ENCODE measurements around the gene TRIM4.
A peak's percentile ranks its signal among the peaks of the same experiment; 100 is the strongest.
"Not testable (repeated sequence)": the region's sequence is repeated elsewhere in the genome, so short reads cannot be mapped to it uniquely, and the experiment has no call there.

TRIM4 gene
- 35.7 to 74.5 reads per million in 2 donors for total RNA-seq

GRCh38 chr7:99918959-99919813 lies at the start of gene TRIM4:
TRIM4 (minus strand) TSS chr7:99919530; CDS start chr7:99919401, 129 bp downstream.
- DNase-seq, result peak; percentile 78

- no peak for DNase-seq
Measured at GRCh38 chr7:99958564-99959227, 39.4 kb upstream of the TRIM4 start.

GRCh38 chr7:99955247-99955646 lies 35.9 kb upstream of the TRIM4 start:
- DNase-seq, result no peak

- DNase-seq, result not testable (repeated sequence)
Measured at GRCh38 chr7:99954643-99955042, 35.3 kb upstream of the TRIM4 start.

- no peak for DNase-seq
Measured at GRCh38 chr7:99953649-99954048, 34.3 kb upstream of the TRIM4 start.

GRCh38 chr7:99952649-99953048 lies 33.3 kb upstream of the TRIM4 start:
- DNase-seq, result not testable (repeated sequence)

- not testable (repeated sequence) for DNase-seq
Measured at GRCh38 chr7:99950819-99951218, 31.5 kb upstream of the TRIM4 start.

- DNase-seq, result no peak
Measured at GRCh38 chr7:99949645-99950228, 30.4 kb upstream of the TRIM4 start.

GRCh38 chr7:99947608-99948007 lies 28.3 kb upstream of the TRIM4 start:
- no peak for DNase-seq

GRCh38 chr7:99944497-99945070 lies 25.3 kb upstream of the TRIM4 start:
- no peak for DNase-seq

GRCh38 chr7:99943641-99944496 lies 24.5 kb upstream of the TRIM4 start:
- DNase-seq, result no peak

GRCh38 chr7:99938296-99938695 lies 19.0 kb upstream of the TRIM4 start:
- DNase-seq, result no peak

- DNase-seq, result not testable (repeated sequence)
Measured at GRCh38 chr7:99935009-99935408, 15.7 kb upstream of the TRIM4 start.

GRCh38 chr7:99930376-99930775 lies 11.0 kb upstream of the TRIM4 start:
- DNase-seq, result no peak

- DNase-seq, result no peak
Measured at GRCh38 chr7:99929730-99930053, 10.4 kb upstream of the TRIM4 start.

- DNase-seq, result peak; percentile 17
Measured at GRCh38 chr7:99928994-99929729, 9.8 kb upstream of the TRIM4 start, which contains the start of gene GJC3. GJC3 (minus strand) TSS chr7:99929620; CDS start chr7:99929620, 0 bp downstream.

- DNase-seq, result no peak
Measured at GRCh38 chr7:99928188-99928587, 8.9 kb upstream of the TRIM4 start.

- no peak for DNase-seq
Measured at GRCh38 chr7:99927536-99927935, 8.2 kb upstream of the TRIM4 start.

- DNase-seq, result no peak
Measured at GRCh38 chr7:99926321-99926720, 7.0 kb upstream of the TRIM4 start.

GRCh38 chr7:99923200-99923599 lies 3.9 kb upstream of the TRIM4 start:
- no peak for DNase-seq

GRCh38 chr7:99920149-99920548 lies 819 bp upstream of the TRIM4 start:
- DNase-seq, result no peak

GRCh38 chr7:99919814-99920112 lies 433 bp upstream of the TRIM4 start:
- no peak for DNase-seq
